HepG2 (cell line): Measurements from ENCODE around the gene STK36. TPM values are rescaled to one million over a fixed set of nuclear protein-coding genes. Genes with fewer than 3 reads are reported as not detected.
A peak's percentile ranks its signal among the peaks of the same experiment; 100 is the strongest.

Experiments used
- AHR ChIP-seq: IDR thresholded peaks from 2 replicates; pipeline ENCODE4 v1.6.1; 2018; ENCODE audit warnings: missing genetic modification reagents, missing compliant biosample characterization
- FIP1L1 ChIP-seq: fragments of 200-400 bp; formaldehyde crosslinking; IDR thresholded peaks from 2 replicates; pipeline ENCODE4 v1.6.1; 2018; ENCODE audit warnings: low read depth, mild to moderate bottlenecking, low read length, moderate library complexity, borderline replicate concordance; ENCODE audit not compliant: insufficient read depth
- FOSL2 ChIP-seq: sonication (generic); formaldehyde crosslinking; IDR thresholded peaks from 2 replicates; pipeline ENCODE4 v1.4.0; 2020; ENCODE audit warnings: missing genetic modification reagents
- NFATC3 ChIP-seq: sonication (generic); formaldehyde crosslinking; IDR thresholded peaks from 2 replicates; pipeline ENCODE4 v1.5.1; 2020; ENCODE audit warnings: mild to moderate bottlenecking, missing genetic modification reagents
- NFE2 ChIP-seq: sonication (generic); formaldehyde crosslinking; IDR thresholded peaks from 2 replicates; pipeline ENCODE4 v1.4.0; 2020; ENCODE audit warnings: missing genetic modification reagents
- PAWR ChIP-seq: sonication (generic); formaldehyde crosslinking; IDR thresholded peaks from 2 replicates; pipeline ENCODE4 v1.4.0; 2020; ENCODE audit warnings: missing genetic modification reagents, mild to moderate bottlenecking, borderline replicate concordance
- RXRB ChIP-seq: IDR thresholded peaks from 2 replicates; pipeline ENCODE4 v1.6.1; 2016; ENCODE audit warnings: borderline replicate concordance, missing genetic modification reagents, missing compliant biosample characterization
- SNAPC2 ChIP-seq: sonication (generic); formaldehyde crosslinking; IDR thresholded peaks from 2 replicates; pipeline ENCODE4 v1.8.1; 2022; ENCODE audit warnings: mild to moderate bottlenecking, missing genetic modification reagents
- TBX3 ChIP-seq: fragments of 450-650 bp; IDR thresholded peaks from 2 replicates; pipeline ENCODE4 v1.6.1; 2017; ENCODE audit warnings: antibody characterized with exemption, mild to moderate bottlenecking, inconsistent platforms, borderline replicate concordance
- USF2 ChIP-seq, 2 experiments: sonication (generic) in 1 of 2; formaldehyde crosslinking in 1 of 2; IDR thresholded peaks; 2 replicates each; pipeline versions ENCODE4 v1.5.1 to v1.6.1; 2011 to 2020; ENCODE audit warnings: borderline replicate concordance in 1 of 2, low read depth in 1 of 2, low read length in 1 of 2, mild to moderate bottlenecking in 1 of 2, missing genetic modification reagents in 1 of 2, moderate library complexity in 1 of 2
- ZHX1 ChIP-seq: sonication (generic); formaldehyde crosslinking; IDR thresholded peaks from 2 replicates; pipeline ENCODE4 v1.8.1; 2022; ENCODE audit warnings: low read depth, mild to moderate bottlenecking, missing genetic modification reagents
- ZNF326 ChIP-seq: sonication (generic); formaldehyde crosslinking; IDR thresholded peaks from 2 replicates; pipeline ENCODE4 v1.4.0; 2020; ENCODE audit warnings: missing genetic modification reagents, borderline replicate concordance
- ZNF331 ChIP-seq: sonication (generic); formaldehyde crosslinking; IDR thresholded peaks from 2 replicates; pipeline ENCODE4 v1.4.0; 2020; ENCODE audit warnings: missing genetic modification reagents
- ZNF33B ChIP-seq: sonication (generic); formaldehyde crosslinking; IDR thresholded peaks from 2 replicates; pipeline ENCODE4 v1.5.1; 2020; ENCODE audit warnings: mild to moderate bottlenecking, missing genetic modification reagents
- ZNF556 ChIP-seq: sonication (generic); formaldehyde crosslinking; IDR thresholded peaks from 2 replicates; pipeline ENCODE4 v1.4.0; 2020; ENCODE audit warnings: mild to moderate bottlenecking, missing genetic modification reagents, borderline replicate concordance
- ZNF639 ChIP-seq: conservative IDR thresholded peaks from 2 replicates; pipeline ENCODE4 v1.6.1; 2018; ENCODE audit warnings: missing genetic modification reagents
- polyA plus RNA-seq, 8 experiments: library from polyadenylated mRNA; depleted of rRNA in 3 of 8; stranded (reverse) in 7 of 8; unstranded in 1 of 8; fragments of >200 nt; fragmentation: Illumina TruSeq in 4 of 8; extraction: Trizol in 4 of 8; gene quantifications; 2 replicates each; pipeline versions ENCODE4 v1.2.1 to v1.2.3, GENCODE V29; 2011 to 2016; ENCODE audit warnings: low read depth in 4 of 8, missing spikeins in 1 of 8, mixed read lengths in 1 of 8; ENCODE audit not compliant: insufficient read depth in 1 of 8
- total RNA-seq, 5 experiments: library from RNA; depleted of rRNA; stranded (reverse); fragments of >200 nt; fragmentation: Illumina TruSeq; extraction: Trizol; gene quantifications; 2 replicates each; pipeline ENCODE4 v1.2.3, GENCODE V29; 2016; ENCODE audit warnings: low read depth in 1 of 5
- TF ChIP-seq, protein P1 (sequence below): sonication (generic); formaldehyde crosslinking; IDR thresholded peaks from 2 replicates; pipeline ENCODE4 v1.4.0; 2020; ENCODE audit warnings: missing genetic modification reagents
- TF ChIP-seq, protein P2 (sequence below): sonication (generic); formaldehyde crosslinking; IDR thresholded peaks from 2 replicates; pipeline ENCODE4 v1.4.0; 2020; ENCODE audit warnings: missing genetic modification reagents
- TF ChIP-seq, protein P3 (sequence below): sonication (generic); formaldehyde crosslinking; IDR thresholded peaks from 2 replicates; pipeline ENCODE4 v1.8.0; 2022; ENCODE audit warnings: missing genetic modification reagents, mild to moderate bottlenecking, moderate library complexity, borderline replicate concordance

Gene STK36
- total and polyA plus RNA-seq, 2 of the 13 experiments (the other 11 are each of a cell fraction or from before 2014, with no cell fraction given), result 45.9 to 83.5 TPM

GRCh38 chr2:218745160-218745558, 73.3 kb downstream of the STK36 start (continued):
- TF ChIP-seq PAWR (CRISPR knock-in tag) (no peak), TBX3 (peak; percentile 14; the same call in 1 of the 2 replicates), RXRB (CRISPR knock-in tag) (peak; percentile 79), ZNF639 (CRISPR knock-in tag) (no peak), FIP1L1 (no peak), ZNF326 (CRISPR knock-in tag) (0 out of 2 replicates have a peak, but pooled peaks have one; percentile 47), ZNF33B (CRISPR knock-in tag) (no peak), ZNF331 (CRISPR knock-in tag) (peak; percentile 44; the same call in 1 of the 2 replicates), ZNF556 (CRISPR knock-in tag) (no peak), ZHX1 (CRISPR knock-in tag) (no peak), SNAPC2 (CRISPR knock-in tag) (no peak), NFATC3 (CRISPR knock-in tag) (0 out of 2 replicates have a peak, but pooled peaks have one; percentile 24), NFE2 (CRISPR knock-in tag) (0 out of 2 replicates have a peak, but pooled peaks have one; percentile 60), USF2 (IDR thresholded peaks at IDR 0.05; ENCODE audit: low read depth, low read length) (no peak), USF2 (CRISPR knock-in tag; IDR thresholded peaks at IDR 0.05; ENCODE audit: borderline replicate concordance) (no peak), AHR (CRISPR knock-in tag) (no peak), FOSL2 (CRISPR knock-in tag) (peak; percentile 34; the same call in 1 of the 2 replicates)
- TF ChIP-seq, protein P1, sequence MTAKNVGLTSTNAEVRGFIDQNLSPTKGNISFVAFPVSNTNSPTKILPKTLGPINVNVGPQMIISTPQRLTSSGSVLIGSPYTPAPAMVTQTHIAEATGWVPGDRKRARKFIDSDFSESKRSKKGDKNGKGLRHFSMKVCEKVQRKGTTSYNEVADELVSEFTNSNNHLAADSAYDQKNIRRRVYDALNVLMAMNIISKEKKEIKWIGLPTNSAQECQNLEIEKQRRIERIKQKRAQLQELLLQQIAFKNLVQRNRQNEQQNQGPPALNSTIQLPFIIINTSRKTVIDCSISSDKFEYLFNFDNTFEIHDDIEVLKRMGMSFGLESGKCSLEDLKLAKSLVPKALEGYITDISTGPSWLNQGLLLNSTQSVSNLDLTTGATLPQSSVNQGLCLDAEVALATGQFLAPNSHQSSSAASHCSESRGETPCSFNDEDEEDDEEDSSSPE (CRISPR knock-in tag), result no peak
- TF ChIP-seq, protein P2, sequence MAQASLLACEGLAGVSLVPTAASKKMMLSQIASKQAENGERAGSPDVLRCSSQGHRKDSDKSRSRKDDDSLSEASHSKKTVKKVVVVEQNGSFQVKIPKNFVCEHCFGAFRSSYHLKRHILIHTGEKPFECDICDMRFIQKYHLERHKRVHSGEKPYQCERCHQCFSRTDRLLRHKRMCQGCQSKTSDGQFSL, result no peak
- TF ChIP-seq, protein P3, sequence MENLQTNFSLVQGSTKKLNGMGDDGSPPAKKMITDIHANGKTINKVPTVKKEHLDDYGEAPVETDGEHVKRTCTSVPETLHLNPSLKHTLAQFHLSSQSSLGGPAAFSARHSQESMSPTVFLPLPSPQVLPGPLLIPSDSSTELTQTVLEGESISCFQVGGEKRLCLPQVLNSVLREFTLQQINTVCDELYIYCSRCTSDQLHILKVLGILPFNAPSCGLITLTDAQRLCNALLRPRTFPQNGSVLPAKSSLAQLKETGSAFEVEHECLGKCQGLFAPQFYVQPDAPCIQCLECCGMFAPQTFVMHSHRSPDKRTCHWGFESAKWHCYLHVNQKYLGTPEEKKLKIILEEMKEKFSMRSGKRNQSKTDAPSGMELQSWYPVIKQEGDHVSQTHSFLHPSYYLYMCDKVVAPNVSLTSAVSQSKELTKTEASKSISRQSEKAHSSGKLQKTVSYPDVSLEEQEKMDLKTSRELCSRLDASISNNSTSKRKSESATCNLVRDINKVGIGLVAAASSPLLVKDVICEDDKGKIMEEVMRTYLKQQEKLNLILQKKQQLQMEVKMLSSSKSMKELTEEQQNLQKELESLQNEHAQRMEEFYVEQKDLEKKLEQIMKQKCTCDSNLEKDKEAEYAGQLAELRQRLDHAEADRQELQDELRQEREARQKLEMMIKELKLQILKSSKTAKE (CRISPR knock-in tag), result 0 out of 2 replicates have a peak, but pooled peaks have one; percentile 41
